ENCODE results near the gene PRDM16.

PRDM16 gene

GRCh38 chr1:3349161-3349967 lies 280.4 kb downstream of the PRDM16 start:
- peak; percentile 65 for DNase-seq

GRCh38 chr1:3349968-3350299 lies 280.9 kb downstream of the PRDM16 start:
- DNase-seq, result no peak

- peak; percentile 41 for DNase-seq
Observed at GRCh38 chr1:3350506-3351261, 281.7 kb downstream of the PRDM16 start.

- DNase-seq, result peak; percentile 80
Observed at GRCh38 chr1:3351449-3352298, 282.7 kb downstream of the PRDM16 start.

GRCh38 chr1:3352299-3352951 lies 283.4 kb downstream of the PRDM16 start:
- DNase-seq, result peak; percentile 95

- no peak for DNase-seq
Observed at GRCh38 chr1:3352952-3353331, 283.9 kb downstream of the PRDM16 start.

- no peak for DNase-seq
Observed at GRCh38 chr1:3353876-3354275, 284.9 kb downstream of the PRDM16 start.

GRCh38 chr1:3355089-3355488 lies 286.1 kb downstream of the PRDM16 start:
- DNase-seq, result no peak

GRCh38 chr1:3355894-3356826 lies 287.2 kb downstream of the PRDM16 start:
- no peak for DNase-seq

- peak; percentile 43 for DNase-seq
Observed at GRCh38 chr1:3356827-3357460, 287.9 kb downstream of the PRDM16 start.

- DNase-seq, result no peak
Observed at GRCh38 chr1:3357526-3358297, 288.7 kb downstream of the PRDM16 start.

- peak; percentile 52 for DNase-seq
Observed at GRCh38 chr1:3359351-3359750, 290.3 kb downstream of the PRDM16 start.

- peak; percentile 74 for DNase-seq
Observed at GRCh38 chr1:3359756-3360440, 290.9 kb downstream of the PRDM16 start.

- DNase-seq, result no peak
Observed at GRCh38 chr1:3360646-3361257, 291.7 kb downstream of the PRDM16 start.

- peak; percentile 50 for DNase-seq
Observed at GRCh38 chr1:3363023-3363422, 294.0 kb downstream of the PRDM16 start.

- no peak for DNase-seq
Observed at GRCh38 chr1:3363756-3364155, 294.8 kb downstream of the PRDM16 start.

GRCh38 chr1:3364551-3364950 lies 295.5 kb downstream of the PRDM16 start:
- DNase-seq, result no peak

- no peak for DNase-seq
Observed at GRCh38 chr1:3364983-3365382, 296.0 kb downstream of the PRDM16 start.

- DNase-seq, result peak; percentile 57
Observed at GRCh38 chr1:3365523-3366125, 296.6 kb downstream of the PRDM16 start.

Data from eye (tissue), 1 donor.